SU-DHL-6 (cell line): ENCODE results near the gene POFUT1.
A peak's percentile ranks its signal among the peaks of the same experiment; 100 is the strongest.

Source experiments
- H2AFZ ChIP-seq: fragments of 200-600 bp; sonication (generic); 2 replicates; pipeline ENCODE4 v1.6.1; 2014; ENCODE audit warnings: low read depth, mild to moderate bottlenecking, moderate library complexity, mixed read lengths, antibody characterized with exemption, low read length; ENCODE audit not compliant: severe bottlenecking
- H3F3A ChIP-seq: fragments of 200-600 bp; shearing (Covaris generic); 2 replicates; pipeline ENCODE4 v1.6.0; 2016; ENCODE audit warnings: antibody characterized with exemption, mild to moderate bottlenecking; ENCODE audit not compliant: insufficient read depth
- H3K27ac ChIP-seq: fragments of 200-600 bp; sonication (generic); 2 replicates; pipeline ENCODE4 v1.5.1; 2016; ENCODE audit warnings: low read depth, mild to moderate bottlenecking, low read length, moderate library complexity, mixed read lengths
- H3K27me3 ChIP-seq: fragments of 200-600 bp; sonication (generic), shearing (Covaris generic); 2 replicates; pipeline ENCODE4 v1.6.0; 2014; ENCODE audit warnings: mild to moderate bottlenecking, low read length
- H3K36me3 ChIP-seq: fragments of 200-600 bp; sonication (generic); 2 replicates; pipeline ENCODE4 v1.6.1; 2014; ENCODE audit warnings: mild to moderate bottlenecking, low read length, mixed read lengths
- H3K4me2 ChIP-seq: fragments of 300-600, 200-600 bp; shearing (Covaris generic), sonication (generic); 2 replicates; pipeline ENCODE4 v1.6.0; 2014; ENCODE audit warnings: low read length, low read depth, mild to moderate bottlenecking; ENCODE audit not compliant: poor library complexity, severe bottlenecking
- H3K4me3 ChIP-seq: fragments of 200-600 bp; sonication (generic); 2 replicates; pipeline ENCODE4 v1.5.1; 2014; ENCODE audit warnings: antibody characterized with exemption, low read length, mild to moderate bottlenecking, mixed read lengths; ENCODE audit not compliant: insufficient read depth, poor library complexity, severe bottlenecking
- H3K79me2 ChIP-seq: fragments of 200-600 bp; sonication (generic); 2 replicates; pipeline ENCODE4 v1.6.1; 2014; ENCODE audit warnings: mild to moderate bottlenecking, low read length, moderate library complexity; ENCODE audit not compliant: insufficient read depth
- H3K9ac ChIP-seq: fragments of 200-600 bp; sonication (generic); 2 replicates; pipeline ENCODE4 v1.7.0; 2014; ENCODE audit warnings: mild to moderate bottlenecking, low read length
- H3K9me2 ChIP-seq: fragments of 200-600 bp; sonication (generic); replicated peaks from 2 replicates; pipeline ENCODE4 v1.6.1; 2014; ENCODE audit warnings: low read length; ENCODE audit not compliant: insufficient read depth
- H3K9me3 ChIP-seq: fragments of 200-600 bp; sonication (generic); 2 replicates; pipeline ENCODE4 v1.6.1; 2014; ENCODE audit warnings: low read length, mixed read lengths; ENCODE audit not compliant: insufficient read depth
- H4K20me1 ChIP-seq: fragments of 200-600 bp; sonication (generic); 2 replicates; pipeline ENCODE4 v1.6.1; 2014; ENCODE audit warnings: low read depth, mild to moderate bottlenecking, antibody characterized with exemption, low read length, moderate library complexity, mixed read lengths
- EZH2phosphoT487 ChIP-seq: fragments of 200-600 bp; sonication (generic), shearing (Covaris generic); conservative IDR thresholded peaks from 2 replicates; pipeline ENCODE4 v1.6.1; 2018; ENCODE audit warnings: mild to moderate bottlenecking, antibody characterized with exemption, low read length, moderate library complexity, mixed read lengths
- TF ChIP-seq, protein P1 (sequence below): fragments of 200-600 bp; sonication (generic); IDR thresholded peaks from one replicate; pipeline ENCODE4 v1.5.1; 2017; ENCODE audit warnings: antibody characterized with exemption, mild to moderate bottlenecking, low read length, moderate library complexity; ENCODE audit not compliant: insufficient read depth, poor library complexity, severe bottlenecking

POFUT1 gene

DNA sequence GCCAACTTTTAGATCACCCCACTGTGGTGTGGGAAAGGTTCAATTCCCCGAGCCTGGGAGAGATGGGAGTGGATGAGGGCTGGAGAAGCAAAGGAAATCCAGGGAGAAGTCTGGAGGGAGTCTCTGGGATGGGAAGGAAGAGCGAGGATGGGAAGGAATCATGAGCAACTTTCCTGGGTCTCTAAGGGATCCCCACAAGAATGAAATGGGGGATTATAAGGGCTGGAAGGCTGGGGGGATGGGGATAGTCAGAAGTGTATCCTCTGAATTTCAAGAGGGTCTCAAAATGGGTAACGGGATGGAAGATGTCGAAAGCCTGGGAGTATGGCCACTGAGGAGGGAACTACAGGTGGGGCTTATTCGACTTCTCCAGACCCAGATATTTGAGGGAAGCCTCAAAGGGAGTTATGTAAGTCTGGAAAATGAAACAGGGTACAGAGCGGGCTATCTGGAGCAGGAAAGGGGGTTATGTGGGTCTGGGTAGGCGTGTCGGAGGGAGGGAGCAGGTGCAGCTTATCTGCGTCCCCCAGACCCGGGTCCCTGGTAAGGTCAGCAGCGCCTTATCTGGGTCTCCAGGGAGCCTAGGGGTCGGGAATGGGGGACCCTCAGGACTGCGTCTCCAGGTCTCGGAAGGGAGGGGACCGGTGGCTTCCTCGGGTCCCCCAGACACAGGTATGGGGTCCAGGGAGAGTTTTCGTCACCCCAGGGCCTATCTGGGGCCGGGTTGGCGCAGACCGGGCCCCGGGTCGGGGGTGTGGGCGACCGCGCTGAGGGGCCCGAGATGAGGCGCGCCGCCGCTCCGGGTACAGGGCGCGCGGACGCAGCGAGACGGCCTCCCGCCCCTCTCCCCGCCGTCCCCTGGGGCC is 687 bp upstream of the POFUT1 start:
- Histone ChIP-seq H3F3A (peaks cover 9% of the 10 kb centered on the region; the same call in 1 of the 2 replicates), H3K79me2 (peaks cover 79% of the 10 kb centered on the region), H3K4me3 (peak overlapping the region; percentile 93), H3K36me3 (peaks cover 3% of the 10 kb centered on the region; the same call in 1 of the 2 replicates), H3K27me3 (no peaks in the 10 kb centered on the region), H3K9me3 (no peaks in the 10 kb centered on the region), H3K27ac (peak overlapping the region; percentile 60), H2AFZ (peak overlapping the region; percentile 9), H3K9me2 (no peaks in the 10 kb centered on the region), H3K9ac (peak overlapping the region; percentile 90), H3K4me2 (peak overlapping the region; percentile 89), H4K20me1 (peaks cover 9% of the 10 kb centered on the region; the same call in 1 of the 2 replicates)
- TF ChIP-seq EZH2phosphoT487 = no peak
- TF ChIP-seq, protein P1, sequence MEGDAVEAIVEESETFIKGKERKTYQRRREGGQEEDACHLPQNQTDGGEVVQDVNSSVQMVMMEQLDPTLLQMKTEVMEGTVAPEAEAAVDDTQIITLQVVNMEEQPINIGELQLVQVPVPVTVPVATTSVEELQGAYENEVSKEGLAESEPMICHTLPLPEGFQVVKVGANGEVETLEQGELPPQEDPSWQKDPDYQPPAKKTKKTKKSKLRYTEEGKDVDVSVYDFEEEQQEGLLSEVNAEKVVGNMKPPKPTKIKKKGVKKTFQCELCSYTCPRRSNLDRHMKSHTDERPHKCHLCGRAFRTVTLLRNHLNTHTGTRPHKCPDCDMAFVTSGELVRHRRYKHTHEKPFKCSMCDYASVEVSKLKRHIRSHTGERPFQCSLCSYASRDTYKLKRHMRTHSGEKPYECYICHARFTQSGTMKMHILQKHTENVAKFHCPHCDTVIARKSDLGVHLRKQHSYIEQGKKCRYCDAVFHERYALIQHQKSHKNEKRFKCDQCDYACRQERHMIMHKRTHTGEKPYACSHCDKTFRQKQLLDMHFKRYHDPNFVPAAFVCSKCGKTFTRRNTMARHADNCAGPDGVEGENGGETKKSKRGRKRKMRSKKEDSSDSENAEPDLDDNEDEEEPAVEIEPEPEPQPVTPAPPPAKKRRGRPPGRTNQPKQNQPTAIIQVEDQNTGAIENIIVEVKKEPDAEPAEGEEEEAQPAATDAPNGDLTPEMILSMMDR = no peak

DNA sequence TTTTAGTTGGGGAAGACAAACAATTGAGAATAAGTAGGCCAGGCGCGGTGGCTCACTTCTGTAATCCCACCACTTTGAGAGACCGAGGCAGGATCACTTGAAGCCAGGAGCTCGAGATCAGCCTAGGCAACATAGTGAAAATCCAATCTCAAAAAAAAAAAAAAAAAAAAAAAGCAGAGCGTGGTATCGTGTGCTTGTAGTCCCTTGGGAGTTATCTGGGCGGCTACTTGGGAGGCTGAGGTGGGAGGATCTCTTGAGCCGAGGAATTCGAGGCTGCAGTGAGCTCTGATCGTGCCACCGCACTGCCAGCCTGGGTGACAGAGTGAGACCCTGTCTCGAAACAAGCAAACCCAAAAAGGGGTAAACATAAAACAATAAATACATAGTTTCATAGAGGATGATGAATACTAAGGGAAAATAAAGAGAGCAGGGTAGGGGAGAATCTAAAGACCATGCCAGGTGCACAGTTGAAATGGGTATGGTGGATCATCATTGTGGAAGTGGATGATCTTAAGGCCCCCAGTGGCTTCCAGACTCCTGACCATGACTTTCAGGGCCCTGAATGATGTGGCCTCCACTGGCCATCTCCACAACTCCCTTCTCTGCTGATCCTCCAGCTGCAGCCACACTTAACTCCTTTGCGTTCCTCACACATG is 947 bp downstream of the POFUT1 start:
- H3K27me3 ChIP-seq = no peaks in the 10 kb centered on the region
- H2AFZ ChIP-seq = peak overlapping the region; percentile 71
- no peaks in the 10 kb centered on the region for H3K9me2 ChIP-seq
- peak overlapping the region; percentile 70 for H3K4me2 ChIP-seq
- TF ChIP-seq EZH2phosphoT487 = no peak
- TF ChIP-seq, protein P1 = no peak
- H3F3A ChIP-seq = peaks cover 9% of the 10 kb centered on the region; the same call in 1 of the 2 replicates
- H4K20me1 ChIP-seq = peaks cover 2% of the 10 kb centered on the region; the same call in 1 of the 2 replicates
- H3K79me2 ChIP-seq = peaks cover 63% of the 10 kb centered on the region
- peak overlapping the region; percentile 36; the same call in 1 of the 2 replicates for H3K27ac ChIP-seq
- H3K9me3 ChIP-seq = no peaks in the 10 kb centered on the region
- peak overlapping the region; percentile 93 for H3K4me3 ChIP-seq
- H3K36me3 ChIP-seq = peaks cover 3% of the 10 kb centered on the region; the same call in 1 of the 2 replicates
- H3K9ac ChIP-seq = peak overlapping the region; percentile 90

DNA sequence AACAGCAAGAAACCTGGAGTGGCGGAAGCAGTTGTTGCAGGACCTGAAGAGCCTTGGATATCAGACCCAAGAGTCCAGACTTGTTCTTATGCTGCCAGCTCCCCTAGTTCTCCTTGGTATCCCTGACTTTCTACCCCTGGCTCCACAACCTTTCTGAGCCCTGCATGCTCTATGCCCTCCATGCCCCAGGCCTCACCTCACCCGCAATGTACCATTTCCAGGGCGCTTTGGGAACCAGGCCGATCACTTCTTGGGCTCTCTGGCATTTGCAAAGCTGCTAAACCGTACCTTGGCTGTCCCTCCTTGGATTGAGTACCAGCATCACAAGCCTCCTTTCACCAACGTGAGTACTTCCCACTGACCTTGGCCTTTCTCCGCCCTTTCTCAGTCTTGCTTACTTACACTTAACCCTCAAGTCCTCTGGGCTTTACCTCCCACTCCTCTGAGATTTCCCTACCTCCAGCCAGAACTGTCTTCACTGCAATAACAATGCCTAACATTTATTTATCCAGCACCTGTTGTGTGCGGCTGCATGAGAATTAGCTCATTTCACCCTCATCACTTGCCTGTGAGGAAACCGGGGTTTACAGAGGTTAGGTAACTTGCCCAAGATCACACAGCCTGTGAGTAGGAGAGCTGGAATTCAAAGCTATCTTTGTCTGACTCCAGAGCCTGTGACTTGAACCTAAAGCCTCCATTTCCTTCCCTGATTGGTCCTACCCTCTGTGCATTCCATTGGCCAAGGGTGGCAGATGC is 2.3 kb downstream of the POFUT1 start:
- Histone ChIP-seq H3F3A (peaks cover 6% of the 10 kb centered on the region; the same call in 1 of the 2 replicates), H3K27me3 (no peaks in the 10 kb centered on the region), H4K20me1 (no peaks in the 10 kb centered on the region; the same call in 1 of the 2 replicates), H3K27ac (no peak overlapping the region), H2AFZ (no peak overlapping the region), H3K9ac (no peak overlapping the region), H3K79me2 (peaks cover 54% of the 10 kb centered on the region), H3K36me3 (peaks cover 3% of the 10 kb centered on the region; the same call in 1 of the 2 replicates), H3K9me3 (no peaks in the 10 kb centered on the region), H3K9me2 (no peaks in the 10 kb centered on the region), H3K4me3 (no peak overlapping the region), H3K4me2 (no peak overlapping the region)
- TF ChIP-seq, protein P1 = no peak
- no peak for TF ChIP-seq EZH2phosphoT487
